Measurements from ENCODE around the gene RFX7. TPM values are rescaled to one million over a fixed set of nuclear protein-coding genes. Genes with fewer than 3 reads are reported as not detected.

Gene RFX7
- total RNA-seq, 1 donor from 2014 or later, result 17.2 TPM

- Histone ChIP-seq H3K27me3 (ENCODE audit: low read depth) (no peaks in the 10 kb centered on the region), H3K4me3 (no peak overlapping the region), H3K9me3 (no peaks in the 10 kb centered on the region), H3K36me3 (no peaks in the 10 kb centered on the region), H3K4me1 (no peaks in the 10 kb centered on the region), H3K27ac (no peak overlapping the region)
- intact Hi-C loops (cut with DNase I), result no loop called here
- DNase-seq (no peak), ATAC-seq (no peak)
- TF ChIP-seq CTCF (IDR thresholded peaks at IDR 0.05), result no peak
Observed at GRCh38 chr15:56192659-56193442, 50.8 kb downstream of the RFX7 start.

- no peak overlapping the region for H3K27ac ChIP-seq
Observed at GRCh38 chr15:56187665-56188064, 56.0 kb downstream of the RFX7 start.

GRCh38 chr15:56185980-56186379 is 57.7 kb downstream of the RFX7 start:
- intact Hi-C loops (cut with DNase I), result no loop called here
- no peak overlapping the region for H3K4me3 ChIP-seq
- no peak overlapping the region for H3K27ac ChIP-seq
- DNase-seq (no peak), ATAC-seq (no peak)
- no peaks in the 10 kb centered on the region for H3K9me3 ChIP-seq
- peaks cover 6% of the 10 kb centered on the region for H3K4me1 ChIP-seq
- no peak for TF ChIP-seq CTCF (IDR thresholded peaks at IDR 0.05)
- H3K36me3 ChIP-seq, result no peaks in the 10 kb centered on the region
- H3K27me3 ChIP-seq (ENCODE audit: low read depth), result no peaks in the 10 kb centered on the region

More at GRCh38 chr15:56187665-56188064, 56.0 kb downstream of the RFX7 start:
- TF ChIP-seq CTCF (IDR thresholded peaks at IDR 0.05), result no peak
- Histone ChIP-seq H3K27me3 (ENCODE audit: low read depth) (no peaks in the 10 kb centered on the region), H3K36me3 (no peaks in the 10 kb centered on the region), H3K4me1 (peaks cover 6% of the 10 kb centered on the region), H3K9me3 (no peaks in the 10 kb centered on the region), H3K4me3 (no peak overlapping the region)
- intact Hi-C loops (cut with DNase I), result no loop called here
- no peak for ATAC-seq
- no peak for DNase-seq

GRCh38 chr15:56184516-56184915 is 59.2 kb downstream of the RFX7 start:
- no peak overlapping the region for H3K27ac ChIP-seq

GRCh38 chr15:56180851-56181250 is 62.8 kb downstream of the RFX7 start:
- Histone ChIP-seq H3K4me1 (no peaks in the 10 kb centered on the region), H3K36me3 (no peaks in the 10 kb centered on the region), H3K9me3 (no peaks in the 10 kb centered on the region), H3K27ac (no peak overlapping the region), H3K4me3 (no peak overlapping the region), H3K27me3 (ENCODE audit: low read depth) (no peaks in the 10 kb centered on the region)
- no peak for DNase-seq
- no peak for TF ChIP-seq CTCF (IDR thresholded peaks at IDR 0.05)
- intact Hi-C loops (cut with DNase I), result no loop called here
- ATAC-seq, result no peak

More at GRCh38 chr15:56184516-56184915, 59.2 kb downstream of the RFX7 start:
- no peaks in the 10 kb centered on the region for H3K9me3 ChIP-seq
- no peaks in the 10 kb centered on the region for H3K27me3 ChIP-seq (ENCODE audit: low read depth)
- DNase-seq, result no peak
- H3K4me3 ChIP-seq, result no peak overlapping the region
- ATAC-seq, result no peak
- H3K4me1 ChIP-seq, result peaks cover 6% of the 10 kb centered on the region
- no peak for TF ChIP-seq CTCF (IDR thresholded peaks at IDR 0.05)
- intact Hi-C loops (cut with DNase I), result no loop called here
- no peaks in the 10 kb centered on the region for H3K36me3 ChIP-seq

All from lower lobe of right lung (tissue), 2 donors.